Vagina (tissue), 2 donors: ENCODE results near the gene FOXO1. TPM values are rescaled to one million over a fixed set of nuclear protein-coding genes. Genes with fewer than 3 reads are reported as not detected.

Source experiments
- DNase-seq, 2 donors: peaks; one replicate each; pipeline ENCODE4 v3.0.0-alpha.2; 2017; ENCODE audit errors: extremely low spot score in 2 of 2
- H3K27ac ChIP-seq: fragments of 200-600 bp; sonication (generic); one replicate; pipeline ENCODE4 v1.5.1; 2019
- H3K27me3 ChIP-seq: fragments of 200-600 bp; sonication (generic); one replicate; pipeline ENCODE4 v1.5.1; 2019
- H3K36me3 ChIP-seq, 2 donors: fragments of 200-600 bp; sonication (generic); one replicate each; pipeline ENCODE4 v1.5.1; 2017 to 2019
- H3K4me1 ChIP-seq: fragments of 200-600 bp; sonication (generic); one replicate; pipeline ENCODE4 v1.5.1; 2019
- H3K4me3 ChIP-seq, 2 donors: fragments of 200-600 bp; sonication (generic); 1 replicate in 1 of 2; 2 replicates in 1 of 2; pipeline ENCODE4 v1.5.1; 2016 to 2019
- H3K9me3 ChIP-seq: fragments of 200-600 bp; sonication (generic); one replicate; pipeline ENCODE4 v1.5.1; 2019
- CTCF ChIP-seq, 3 experiments: fragments of 450-650 bp in 2 of 3; fragments of 200-600 bp in 1 of 3; sonication (generic) in 1 of 3; IDR thresholded peaks; one replicate each; pipeline ENCODE4 v1.5.1; 2017 to 2019; ENCODE audit warnings: antibody characterized with exemption in 3 of 3, mild to moderate bottlenecking in 2 of 3, moderate library complexity in 2 of 3
- POLR2A ChIP-seq, 2 donors: fragments of 450-650 bp; IDR thresholded peaks; one replicate each; pipeline ENCODE4 v1.6.1; 2017; ENCODE audit warnings: antibody characterized with exemption in 2 of 2, mild to moderate bottlenecking in 2 of 2, moderate library complexity in 2 of 2
- POLR2AphosphoS5 ChIP-seq, 2 donors: sonication (generic); formaldehyde crosslinking; IDR thresholded peaks; one replicate each; pipeline ENCODE4 v1.9.0; 2017; ENCODE audit warnings: antibody characterized with exemption in 2 of 2, mild to moderate bottlenecking in 2 of 2, low read depth in 1 of 2; ENCODE audit not compliant: insufficient read depth in 1 of 2
- intact Hi-C: fragments of 100-400 bp; cut with DNase I; formaldehyde crosslinking; loops from one replicate; pipeline ENCODE4 v1.15.1; 2023
- total RNA-seq: library from RNA; depleted of rRNA; stranded (reverse); fragments of >200 nt; gene quantifications from one replicate; pipeline ENCODE4 v1.2.3, GENCODE V29; 2016

Gene FOXO1
- total RNA-seq, 1 donor from 2014 or later, result 64.1 TPM

GRCh38 chr13:40564342-40565001 is 102.0 kb downstream of the FOXO1 start:
- peaks cover 0 to 8% of the 10 kb centered on the region in 2 donors for H3K36me3 ChIP-seq
- H3K27me3 ChIP-seq, result no peaks in the 10 kb centered on the region
- TF ChIP-seq CTCF (IDR thresholded peaks at IDR 0.05) (no peak), POLR2AphosphoS5 (IDR thresholded peaks at IDR 0.05; ENCODE audit: insufficient read depth in 1 of 2, low read depth in 1 of 2) (peak in 1 of 2 donors; percentile 79), POLR2A (IDR thresholded peaks at IDR 0.05) (no peak)
- H3K9me3 ChIP-seq, result no peaks in the 10 kb centered on the region
- intact Hi-C loops, result no loop called here
- DNase-seq, result no peak
- H3K4me1 ChIP-seq, result peaks cover 69% of the 10 kb centered on the region
- H3K27ac ChIP-seq, result no peak overlapping the region
- H3K4me3 ChIP-seq, result no peak overlapping the region

GRCh38 chr13:40563350-40564125 is 102.9 kb downstream of the FOXO1 start:
- no peak for DNase-seq
- peaks cover 65% of the 10 kb centered on the region for H3K4me1 ChIP-seq
- intact Hi-C loops, result no loop called here
- no peak overlapping the region for H3K27ac ChIP-seq
- H3K36me3 ChIP-seq, result peaks cover 0 to 11% of the 10 kb centered on the region in 2 donors
- no peaks in the 10 kb centered on the region for H3K27me3 ChIP-seq
- TF ChIP-seq POLR2AphosphoS5 (IDR thresholded peaks at IDR 0.05; ENCODE audit: insufficient read depth in 1 of 2, low read depth in 1 of 2) (peak in 1 of 2 donors; percentile 15), CTCF (IDR thresholded peaks at IDR 0.05) (no peak), POLR2A (IDR thresholded peaks at IDR 0.05) (no peak)
- no peak overlapping the region for H3K4me3 ChIP-seq
- no peaks in the 10 kb centered on the region for H3K9me3 ChIP-seq

- H3K9me3 ChIP-seq, result no peaks in the 10 kb centered on the region
- no peak overlapping the region for H3K27ac ChIP-seq
- H3K4me1 ChIP-seq, result peaks cover 65% of the 10 kb centered on the region
Observed at GRCh38 chr13:40562975-40563349, 103.5 kb downstream of the FOXO1 start.

GRCh38 chr13:40559915-40560314 is 106.5 kb downstream of the FOXO1 start:
- no peak for DNase-seq
- intact Hi-C loops, result no loop called here
- no peak overlapping the region for H3K4me3 ChIP-seq
- H3K36me3 ChIP-seq, result peaks cover 0 to 11% of the 10 kb centered on the region in 2 donors
- peaks cover 48% of the 10 kb centered on the region for H3K4me1 ChIP-seq
- H3K9me3 ChIP-seq, result no peaks in the 10 kb centered on the region
- TF ChIP-seq CTCF (IDR thresholded peaks at IDR 0.05) (no peak), POLR2AphosphoS5 (IDR thresholded peaks at IDR 0.05; ENCODE audit: insufficient read depth in 1 of 2, low read depth in 1 of 2) (no peak), POLR2A (IDR thresholded peaks at IDR 0.05) (no peak)
- H3K27me3 ChIP-seq, result no peaks in the 10 kb centered on the region
- H3K27ac ChIP-seq, result no peak overlapping the region

More at GRCh38 chr13:40562975-40563349, 103.5 kb downstream of the FOXO1 start:
- no peak for TF ChIP-seq POLR2AphosphoS5 (IDR thresholded peaks at IDR 0.05; ENCODE audit: insufficient read depth in 1 of 2, low read depth in 1 of 2)
- no peak for TF ChIP-seq POLR2A (IDR thresholded peaks at IDR 0.05)
- no peak for TF ChIP-seq CTCF (IDR thresholded peaks at IDR 0.05)
- intact Hi-C loops, result no loop called here
- Histone ChIP-seq H3K27me3 (no peaks in the 10 kb centered on the region), H3K36me3 (peaks cover 0 to 11% of the 10 kb centered on the region in 2 donors), H3K4me3 (no peak overlapping the region)
- no peak for DNase-seq

GRCh38 chr13:40558656-40559055 is 107.8 kb downstream of the FOXO1 start:
- Histone ChIP-seq H3K4me3 (no peak overlapping the region), H3K36me3 (peaks cover 0 to 11% of the 10 kb centered on the region in 2 donors), H3K27me3 (no peaks in the 10 kb centered on the region), H3K27ac (no peak overlapping the region), H3K4me1 (peaks cover 39% of the 10 kb centered on the region), H3K9me3 (no peaks in the 10 kb centered on the region)
- DNase-seq, result no peak
- intact Hi-C loops, result no loop called here
- TF ChIP-seq CTCF (IDR thresholded peaks at IDR 0.05) (no peak), POLR2AphosphoS5 (IDR thresholded peaks at IDR 0.05; ENCODE audit: insufficient read depth in 1 of 2, low read depth in 1 of 2) (peak in 1 of 2 donors; percentile 87)
